ENCODE results near the gene CDH4.

DNA sequence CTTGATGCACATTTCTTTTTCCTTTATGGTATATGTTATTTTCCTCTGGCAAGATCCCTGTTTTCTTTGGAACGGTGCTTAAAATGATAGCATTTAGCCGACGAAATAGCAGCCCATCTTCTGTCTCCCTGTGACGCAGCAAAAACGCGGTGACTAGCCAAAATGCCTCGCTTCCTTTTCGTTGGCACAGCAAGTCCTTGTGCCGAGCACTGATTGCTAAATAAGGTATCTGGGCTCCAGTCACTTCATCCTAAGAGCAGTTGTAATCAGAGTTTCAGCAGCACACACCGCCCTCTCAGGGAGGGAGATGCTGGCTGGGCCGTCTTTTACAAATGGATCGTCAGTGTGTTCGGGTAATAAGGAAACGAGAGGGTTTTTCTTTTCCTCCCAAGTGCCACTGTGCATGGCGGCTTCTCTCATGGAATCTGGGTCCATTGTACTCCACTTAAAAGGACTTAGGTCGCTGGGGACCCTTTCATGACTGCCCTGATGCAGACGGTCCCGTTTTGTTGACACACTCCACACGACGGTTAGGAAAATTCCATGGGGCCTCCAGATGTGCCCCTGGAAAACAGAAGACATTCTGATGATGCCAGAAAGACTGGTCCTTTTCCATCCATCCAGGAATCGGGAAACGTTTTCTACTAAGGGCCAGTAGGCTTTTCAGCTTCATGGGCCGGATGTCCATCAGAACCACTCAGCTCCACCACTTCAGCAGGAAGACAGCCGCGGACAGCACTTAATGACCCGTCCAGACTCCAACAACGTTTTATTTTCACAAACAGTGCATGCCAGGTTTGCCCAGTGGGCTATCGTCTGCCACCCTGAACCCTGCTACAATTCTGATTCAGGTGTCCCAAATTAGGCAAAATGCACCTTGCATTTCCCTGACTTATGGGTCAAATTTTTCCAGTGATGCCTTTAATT lies 185.5 kb downstream of the CDH4 start:
- no peak for TF ChIP-seq CTCF (IDR thresholded peaks at IDR 0.05 in 8 of 11, conservative IDR thresholded peaks at IDR 0.05 in 3 of 11)
- TF ChIP-seq POLR2A (IDR thresholded peaks at IDR 0.05) = no peak
- no peak for TF ChIP-seq POLR2AphosphoS5 (IDR thresholded peaks at IDR 0.05)
